Mucosa of gallbladder (tissue), 1 donor: Measurements from ENCODE around the gene TAS2R50. TPM values are rescaled to one million over a fixed set of nuclear protein-coding genes. Genes with fewer than 3 reads are reported as not detected.
"Not testable (repeated sequence)": the region's sequence is repeated elsewhere in the genome, so short reads cannot be mapped to it uniquely, and the experiment has no call there.

Experiments used
- DNase-seq: peaks from one replicate; pipeline ENCODE4 v3.0.0-alpha.2; 2020; ENCODE audit warnings: low spot score
- total RNA-seq: library from RNA; stranded (reverse); gene quantifications from one replicate; pipeline ENCODE4 v1.2.1, GENCODE V29; 2021
- donor health status: DM: no; HTN: no; CAD: no.

TAS2R50 gene
- total RNA-seq = 1.3 TPM

DNA sequence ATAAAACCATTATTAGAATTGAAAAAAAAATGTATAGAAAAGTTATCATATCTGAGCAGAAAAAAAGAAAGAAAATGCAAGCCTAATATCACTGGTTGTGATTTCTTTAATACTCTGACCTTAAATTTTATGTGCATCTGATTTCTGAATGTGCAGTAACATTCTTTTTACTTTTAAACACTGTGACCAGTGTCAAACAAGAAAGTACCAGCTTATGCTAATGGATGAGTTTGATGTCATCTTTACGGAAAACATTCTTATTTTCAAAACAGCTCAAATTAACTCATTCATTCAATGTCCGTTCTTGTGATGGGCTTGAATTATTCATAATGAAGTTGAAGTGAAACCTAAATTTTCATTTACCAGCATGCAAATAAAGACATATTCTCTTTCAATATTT is at the start of gene TAS2R50:
Gene TAS2R50 (minus strand): TSS at position 101 of the 400 bp plus-strand sequence. CDS start 52 bp downstream, at position 49.
- no peak for DNase-seq

GRCh38 chr12:11033959-11034358 is 47.2 kb upstream of the TAS2R50 start:
- DNase-seq = not testable (repeated sequence)

DNA sequence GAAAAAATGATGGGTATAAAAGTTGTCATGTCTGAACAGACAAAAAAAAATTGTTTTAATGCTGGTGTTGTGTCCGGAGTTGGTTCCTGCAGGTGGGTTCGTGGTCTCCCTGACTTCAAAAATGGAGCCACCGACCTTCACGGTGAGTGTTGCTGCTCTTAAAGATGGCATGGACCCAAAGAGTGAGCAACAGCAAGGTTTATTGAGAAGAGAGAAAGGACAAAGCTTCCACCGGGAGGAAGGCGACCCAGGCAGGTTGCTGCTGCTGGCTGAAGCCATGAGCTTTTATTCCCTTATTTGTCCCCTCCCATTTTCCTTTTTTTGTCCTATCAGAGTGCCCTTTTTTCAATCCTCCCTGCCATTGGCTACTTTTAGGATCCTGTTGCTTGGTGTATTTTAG is 44.6 kb upstream of the TAS2R50 start, which contains the start of gene TAS2R31:
Gene TAS2R31 (minus strand): TSS at position 101 of the 400 bp plus-strand sequence. CDS start 72 bp downstream, at position 29.
- DNase-seq = no peak

GRCh38 chr12:11026118-11026517 is 39.4 kb upstream of the TAS2R50 start:
- DNase-seq = no peak

DNA sequence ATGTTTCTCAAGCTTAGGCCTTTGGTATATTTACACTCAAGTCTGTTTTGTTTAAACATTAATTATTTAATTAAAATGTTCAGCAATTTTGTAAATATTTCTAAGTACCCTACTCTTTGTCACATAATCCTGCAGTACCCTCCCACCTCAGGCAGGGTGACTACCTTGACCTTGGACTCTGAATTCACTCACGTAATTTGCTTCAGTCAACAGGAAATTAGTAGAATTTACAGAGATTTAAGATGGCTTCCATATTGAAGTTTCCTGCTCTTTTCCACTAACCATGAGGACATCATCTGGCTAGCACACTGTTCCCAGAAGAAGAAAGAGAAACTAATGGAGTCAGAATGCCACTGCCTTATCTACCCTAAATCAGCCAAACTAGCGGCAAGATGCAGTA is 36.7 kb upstream of the TAS2R50 start:
- no peak for DNase-seq

DNA sequence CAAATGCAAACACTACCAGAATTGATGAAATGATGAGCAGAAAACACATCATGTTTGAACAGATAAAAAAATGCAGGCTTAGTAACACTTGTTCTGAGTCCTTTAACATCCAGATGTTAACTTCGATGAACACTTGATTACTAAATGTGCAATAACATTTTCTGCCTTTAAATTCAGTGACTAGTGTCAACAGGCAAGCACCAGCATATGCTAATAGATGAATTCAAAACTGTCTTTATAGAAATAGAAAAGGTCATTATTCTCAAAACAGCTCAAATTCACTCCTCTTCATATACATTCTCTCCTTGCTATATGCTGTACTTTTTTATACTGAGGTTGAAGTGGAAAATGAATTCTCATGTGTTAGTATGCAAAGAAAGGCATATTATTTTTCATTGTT is 35.8 kb upstream of the TAS2R50 start, which contains the start of gene TAS2R19:
Gene TAS2R19 (minus strand): TSS at position 101 of the 400 bp plus-strand sequence. CDS start 49 bp downstream, at position 52.
- no peak for DNase-seq

- DNase-seq = no peak
Measured at GRCh38 chr12:11016937-11017336, 30.2 kb upstream of the TAS2R50 start.

GRCh38 chr12:11015775-11016430 is 29.2 kb upstream of the TAS2R50 start:
- DNase-seq = peak; percentile 38

GRCh38 chr12:11014234-11014633 is 27.5 kb upstream of the TAS2R50 start:
- no peak for DNase-seq

DNA sequence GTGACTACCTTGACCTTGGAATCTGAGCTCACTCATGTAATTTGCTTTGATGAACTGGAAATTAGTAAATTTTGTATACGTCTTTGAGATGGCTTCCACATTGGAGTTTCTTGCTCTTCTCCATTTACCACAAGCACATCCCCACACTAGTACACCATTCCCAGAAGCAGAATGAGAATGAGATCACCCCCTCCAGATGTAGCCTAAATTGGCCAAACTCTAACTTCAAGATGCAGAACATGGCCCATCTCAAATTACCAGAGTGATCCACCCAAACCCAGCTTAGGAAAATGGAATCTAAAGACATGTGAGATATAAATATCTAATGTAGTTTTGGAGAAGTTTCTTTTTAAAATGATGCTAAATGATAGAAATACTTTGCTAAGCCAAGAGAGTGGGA is 20.9 kb upstream of the TAS2R50 start:
- no peak for DNase-seq

GRCh38 chr12:10998204-10998603 is 11.5 kb upstream of the TAS2R50 start, which contains the start of gene TAS2R20:
Gene TAS2R20 (minus strand): TSS chr12:10998304. CDS start chr12:10997875, 429 bp downstream.
- DNase-seq = no peak

- no peak for DNase-seq
Measured at GRCh38 chr12:10994307-10994706, 7.6 kb upstream of the TAS2R50 start.

GRCh38 chr12:10989107-10989506 is 2.4 kb upstream of the TAS2R50 start:
- DNase-seq = no peak

DNA sequence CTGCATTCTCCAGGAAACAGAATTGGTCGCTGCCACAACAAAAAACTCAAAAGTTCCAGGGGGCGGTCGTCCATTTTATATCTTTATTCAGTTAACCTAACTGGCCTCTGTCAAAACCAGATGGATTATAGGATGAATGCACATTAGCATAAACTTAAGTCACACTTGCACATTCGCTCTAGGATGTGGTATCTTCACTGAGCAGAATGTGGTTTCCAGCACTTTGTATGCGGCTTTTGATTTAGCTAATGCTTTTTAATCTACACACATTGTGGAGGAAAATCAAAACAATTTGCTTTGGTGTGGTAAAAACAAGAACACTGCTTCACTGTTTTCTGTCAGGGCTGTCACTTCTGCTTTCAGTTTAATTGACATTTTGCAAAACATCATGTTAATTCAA is 4.5 kb downstream of the TAS2R50 start:
- no peak for DNase-seq

- no peak for DNase-seq
Measured at GRCh38 chr12:10974965-10975364, 11.7 kb downstream of the TAS2R50 start.

DNA sequence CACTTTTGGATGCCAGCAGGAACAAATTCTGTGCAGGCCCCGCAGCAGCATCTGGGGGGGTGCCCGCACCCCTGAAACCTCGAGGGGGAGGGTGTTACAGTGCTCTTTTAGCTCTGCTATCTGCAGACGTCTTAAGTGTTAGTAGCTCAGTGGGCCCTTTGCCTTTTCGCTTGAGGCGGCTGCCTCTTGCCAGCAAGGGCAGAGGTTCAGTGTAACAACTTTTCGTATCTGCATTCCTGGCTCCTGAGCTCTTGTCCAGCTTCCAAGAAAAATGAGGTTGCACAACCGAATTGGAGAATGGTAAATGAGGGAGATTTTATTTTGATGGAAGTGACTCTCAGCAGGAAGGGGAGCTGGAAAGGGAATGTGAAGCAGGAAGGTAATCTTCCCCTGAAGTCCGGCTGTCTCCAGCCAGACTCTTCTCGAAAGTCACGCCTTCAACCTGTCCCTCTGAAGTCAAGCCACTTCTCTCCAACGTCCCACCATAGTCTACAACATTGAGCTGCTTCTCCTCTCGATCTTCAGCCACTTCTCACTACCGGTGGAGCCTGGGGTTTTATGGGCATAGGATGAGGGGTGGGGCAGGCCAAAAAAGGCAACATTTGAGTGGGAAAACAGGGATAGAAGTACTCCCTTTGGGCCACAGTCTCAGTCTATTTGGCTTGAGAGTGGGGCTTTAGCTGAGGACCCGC is 17.8 kb downstream of the TAS2R50 start:
- no peak for DNase-seq

GRCh38 chr12:10967409-10967808 is 19.3 kb downstream of the TAS2R50 start:
- DNase-seq = no peak

GRCh38 chr12:10966314-10966713 is 20.4 kb downstream of the TAS2R50 start:
- no peak for DNase-seq

GRCh38 chr12:10965476-10965875 is 21.2 kb downstream of the TAS2R50 start:
- DNase-seq = no peak

DNA sequence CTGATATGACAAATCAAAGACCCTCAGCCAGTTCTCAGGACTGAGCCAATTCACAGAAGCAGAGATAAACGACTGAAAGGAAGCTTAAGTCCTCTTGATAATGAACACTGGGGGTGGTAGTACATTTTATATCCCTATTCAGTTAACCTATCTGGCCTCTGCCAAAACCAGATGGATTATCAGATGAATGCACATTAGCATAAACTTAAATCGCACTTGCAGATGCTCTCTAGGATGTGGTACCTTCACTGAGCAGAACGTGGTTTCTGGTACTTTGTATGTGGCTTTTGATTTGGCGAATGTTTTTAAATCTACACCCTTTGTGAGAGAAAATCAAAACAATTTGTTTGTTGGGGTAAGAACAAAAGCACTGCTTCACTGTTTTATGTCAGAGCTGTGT is 26.5 kb downstream of the TAS2R50 start:
- DNase-seq = no peak

DNA sequence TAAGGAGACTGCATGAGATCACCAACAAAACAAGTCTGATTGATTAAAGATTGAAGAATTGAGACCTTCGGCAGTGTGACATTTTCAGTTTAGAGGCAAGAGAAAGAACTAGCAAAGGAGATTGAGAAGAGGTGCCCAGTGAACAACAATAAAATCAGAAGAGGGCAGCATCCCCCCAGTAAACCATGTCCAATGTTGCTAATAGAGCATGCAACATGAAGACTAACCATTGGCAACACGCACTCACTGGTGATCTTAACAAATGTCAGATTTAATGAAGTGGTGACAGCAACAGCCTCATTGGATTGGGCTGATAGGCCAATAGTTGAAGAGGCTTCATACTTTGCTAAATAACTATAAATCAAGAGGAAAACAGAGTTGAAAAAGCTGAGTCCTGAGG is 26.9 kb downstream of the TAS2R50 start:
- DNase-seq = no peak

DNA sequence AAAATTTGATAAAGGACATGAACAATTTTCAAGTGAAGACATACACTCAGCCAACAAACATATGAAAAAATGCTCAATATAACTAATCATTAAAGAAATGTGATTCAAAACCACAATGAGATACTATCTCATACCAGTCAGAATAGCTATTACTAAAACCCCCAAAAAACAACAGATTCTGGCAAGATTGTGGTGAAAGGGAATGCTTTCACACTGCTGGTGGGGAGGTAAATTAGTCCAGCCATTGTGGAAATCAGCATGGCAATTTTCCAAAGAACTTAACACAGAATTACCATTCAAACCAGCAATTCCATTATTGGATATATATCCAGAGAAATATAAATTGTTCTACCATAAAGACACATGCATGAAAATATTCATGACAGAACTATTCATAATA is 29.0 kb downstream of the TAS2R50 start:
- no peak for DNase-seq

- no peak for DNase-seq
Measured at GRCh38 chr12:10956085-10956484, 30.6 kb downstream of the TAS2R50 start.
